B cell (primary cell): ENCODE results near the gene ATXN2L. TPM values are rescaled to one million over a fixed set of nuclear protein-coding genes. Genes with fewer than 3 reads are reported as not detected.
"Not testable (repeated sequence)": the region's sequence is repeated elsewhere in the genome, so short reads cannot be mapped to it uniquely, and the experiment has no call there.

Experiments
- ATAC-seq: fragments of 200-7000 bp; cut with Tn5 transposase; one replicate; pipeline ENCODE4 v1.10.0; 2021; ENCODE audit warnings: low read depth, mild to moderate bottlenecking, moderate number of reproducible peaks, moderate library complexity
- CTCF ChIA-PET: fragments of 350-600 bp; sonication (Branson Sonifier 250); formaldehyde crosslinking; loops from one replicate; lab custom pipeline; 2021; ENCODE audit warnings: antibody characterized with exemption, inconsistent platforms; lab: Charles Lee
- POLR2A ChIA-PET: fragments of 350-600 bp; sonication (Branson Sonifier 250); formaldehyde crosslinking; loops from one replicate; lab custom pipeline; 2021; ENCODE audit warnings: antibody characterized with exemption; lab: Charles Lee
- DNase-seq: peaks from one replicate; pipeline ENCODE4 v3.0.0; 2013
- H2AFZ ChIP-seq: 2 replicates; pipeline ENCODE4 v1.6.1; 2012; ENCODE audit warnings: mild to moderate bottlenecking, low read depth, low read length; ENCODE audit not compliant: insufficient read depth, poor library complexity, severe bottlenecking
- H3K27ac ChIP-seq, 2 donors: 1 replicate in 1 of 2; 2 replicates in 1 of 2; pipeline ENCODE4 v1.5.1; 2012 to 2013; ENCODE audit warnings: low read length in 2 of 2, mild to moderate bottlenecking in 2 of 2, moderate library complexity in 1 of 2
- H3K27me3 ChIP-seq, 4 experiments: fragments of 200-600 bp in 1 of 4; sonication (generic) in 1 of 4; replicated peaks in 1 of 4; 1 replicate in 2 of 4; 2 replicates in 2 of 4; pipeline versions ENCODE4 v1.6.1 to v1.7.0; 2013 to 2016; ENCODE audit warnings: low read length in 3 of 4, mild to moderate bottlenecking in 2 of 4, mixed read lengths in 1 of 4, moderate library complexity in 1 of 4; ENCODE audit not compliant: insufficient read depth in 4 of 4, control insufficient read depth in 3 of 4; ENCODE audit errors: control extremely low read depth in 1 of 4
- H3K36me3 ChIP-seq, 2 experiments: replicated peaks in 1 of 2; 1 replicate in 1 of 2; 2 replicates in 1 of 2; pipeline versions ENCODE4 v1.6.1 to v1.7.1; 2013; ENCODE audit warnings: low read length in 1 of 2; ENCODE audit not compliant: insufficient read depth in 2 of 2, control insufficient read depth in 1 of 2; ENCODE audit errors: control extremely low read depth in 1 of 2, extremely low read depth in 1 of 2
- H3K4me1 ChIP-seq, 2 donors: fragments of 200-600 bp in 1 of 2; sonication (generic) in 1 of 2; 1 replicate in 1 of 2; 2 replicates in 1 of 2; pipeline versions ENCODE4 v1.5.1 to v1.6.1; 2013 to 2017; ENCODE audit warnings: low read length in 2 of 2; ENCODE audit not compliant: control insufficient read depth in 2 of 2, insufficient read depth in 2 of 2
- H3K4me2 ChIP-seq: replicated peaks from 2 replicates; pipeline ENCODE3; 2012; ENCODE audit warnings: mild to moderate bottlenecking, low read depth, low read length; ENCODE audit not compliant: poor library complexity, severe bottlenecking
- H3K4me3 ChIP-seq, 5 experiments: fragments of 200-600 bp in 1 of 5; sonication (generic) in 1 of 5; 1 replicate in 3 of 5; 2 replicates in 2 of 5; pipeline versions ENCODE4 v1.5.1 to v1.7.0; 2011 to 2016; ENCODE audit warnings: low read length in 4 of 5, mild to moderate bottlenecking in 4 of 5, low read depth in 2 of 5, control low read depth in 1 of 5, moderate library complexity in 1 of 5; ENCODE audit not compliant: insufficient read depth in 1 of 5; ENCODE audit errors: control extremely low read depth in 1 of 5, extremely low read depth in 1 of 5
- H3K79me2 ChIP-seq: fragments of 200-600 bp; sonication (generic); one replicate; pipeline ENCODE4 v1.6.0; 2016; ENCODE audit warnings: low read length; ENCODE audit not compliant: control insufficient read depth, insufficient read depth
- H3K9ac ChIP-seq: fragments of 200-600 bp; sonication (generic); 2 replicates; pipeline ENCODE4 v1.6.1; 2017; ENCODE audit warnings: mild to moderate bottlenecking, low read length, moderate library complexity
- H3K9me3 ChIP-seq, 3 donors: one replicate each; pipeline versions ENCODE4 v1.6.1 to v1.7.1; 2013; ENCODE audit warnings: low read length in 2 of 3; ENCODE audit not compliant: control insufficient read depth in 2 of 3, insufficient read depth in 1 of 3; ENCODE audit errors: control extremely low read depth in 1 of 3
- H4K20me1 ChIP-seq: 2 replicates; pipeline ENCODE4 v1.6.0; 2012; ENCODE audit warnings: mild to moderate bottlenecking, low read length; ENCODE audit not compliant: insufficient read depth, control insufficient read depth, poor library complexity, severe bottlenecking
- H3K27ac Mint-ChIP-seq: one replicate; pipeline ENCODE4 v1.8.0; 2021; ENCODE audit warnings: mixed read lengths
- H3K27me3 Mint-ChIP-seq: one replicate; pipeline ENCODE4 v1.8.0; 2021; ENCODE audit warnings: mixed read lengths
- H3K4me1 Mint-ChIP-seq: one replicate; pipeline ENCODE4 v1.8.0; 2021; ENCODE audit warnings: mixed read lengths
- H3K4me3 Mint-ChIP-seq: one replicate; pipeline ENCODE4 v1.8.0; 2021; ENCODE audit warnings: mixed read lengths
- H3K9me3 Mint-ChIP-seq: one replicate; pipeline ENCODE4 v1.8.0; 2022; ENCODE audit warnings: mixed read lengths; ENCODE audit not compliant: insufficient read depth
- CTCF ChIP-seq: fragments of 200-600 bp; IDR thresholded peaks from one replicate; pipeline ENCODE4 v1.8.0; 2022; ENCODE audit warnings: antibody characterized with exemption, mild to moderate bottlenecking
- EZH2 ChIP-seq: IDR thresholded peaks from 2 replicates; pipeline ENCODE4 v1.6.1; 2012; ENCODE audit warnings: borderline replicate concordance, low read depth, mild to moderate bottlenecking, moderate library complexity, low read length; ENCODE audit not compliant: insufficient read depth, poor library complexity, severe bottlenecking
- WGBS: methylation state at CpG from one replicate; pipeline ENCODE4 v1.1.5; 2013; ENCODE audit warnings: missing lambda C conversion rate; ENCODE audit not compliant: insufficient coverage; 5-methylcytosine and 5-hydroxymethylcytosine counted together
- intact Hi-C: fragments of 100-400 bp; cut with micrococcal nuclease; formaldehyde crosslinking; loops from one replicate; pipeline ENCODE4 v1.10.0; 2022
- polyA plus RNA-seq: library from polyadenylated mRNA; depleted of rRNA; stranded (reverse); fragments of >200 nt; gene quantifications from 2 replicates; pipeline ENCODE4 v1.2.3, GENCODE V29; 2012
- total RNA-seq, 2 donors: library from RNA; stranded (reverse); fragments of 120-200 nt in 1 of 2; gene quantifications; 1 replicate in 1 of 2; 2 replicates in 1 of 2; pipeline versions ENCODE4 v1.2.3 to v1.2.4, GENCODE V29; 2013 to 2022

The ATXN2L gene
- total and polyA plus RNA-seq, 2 donors (not counting 1 experiment from before 2014, with no cell fraction given), result 157 to 289 TPM

- ATAC-seq (no peak), DNase-seq (no peak)
- H3K4me3 ChIP-seq, result no peak overlapping the region
- H2AFZ ChIP-seq, result no peak overlapping the region
- 83% methylated on average over 2 of the region's 13 CpGs for WGBS
- peaks cover 28% of the 10 kb centered on the region for H4K20me1 ChIP-seq
- Mint-ChIP-seq H3K27ac (no peak overlapping the region), H3K4me1 (peaks cover 28% of the 10 kb centered on the region), H3K4me3 (no peak overlapping the region), H3K9me3 (no peaks in the 10 kb centered on the region), H3K27me3 (no peaks in the 10 kb centered on the region)
- peaks cover 2 to 36% of the 10 kb centered on the region in 2 experiments for H3K36me3 ChIP-seq
- H3K27ac ChIP-seq, result no peak overlapping the region
- H3K9ac ChIP-seq, result no peak overlapping the region
- no peak for TF ChIP-seq EZH2
- TF ChIP-seq CTCF, result no peak
- no peaks in the 10 kb centered on the region for H3K27me3 ChIP-seq
- H3K4me2 ChIP-seq, result no peak overlapping the region
- POLR2A ChIA-PET, result no interaction called here
- CTCF ChIA-PET, result interaction anchor here (1.1 kb wide), 1 partner anchor 78 kb away, joined by 3 read pairs; no protein-coding TSS in a partner anchor
- H3K9me3 ChIP-seq, result no peaks in the 10 kb centered on the region
- H3K4me1 ChIP-seq, result peaks cover 5 to 24% of the 10 kb centered on the region in 2 donors
- H3K79me2 ChIP-seq, result peaks cover 4% of the 10 kb centered on the region
- intact Hi-C loops, result no loop called here
These were observed 44.4 kb downstream of the ATXN2L start for GRCh38 chr16:28867241-28867640.

- DNase-seq, H3K4me3 Mint-ChIP-seq, H3K9ac ChIP-seq, H3K79me2 ChIP-seq, H3K27me3 Mint-ChIP-seq, intact Hi-C loops, H3K27ac Mint-ChIP-seq, H3K27me3 ChIP-seq, H3K9me3 Mint-ChIP-seq, H3K27ac ChIP-seq, H3K4me2 ChIP-seq, H2AFZ ChIP-seq, H3K4me3 ChIP-seq, H3K9me3 ChIP-seq, POLR2A ChIA-PET, ATAC-seq: not testable (repeated sequence)
- CTCF ChIA-PET, result interaction anchor here (1.1 kb wide), 1 partner anchor 77 kb away, joined by 3 read pairs; no protein-coding TSS in a partner anchor
- Histone ChIP-seq H3K4me1 (peaks cover 5 to 20% of the 10 kb centered on the region in 2 donors), H4K20me1 (peaks cover 29% of the 10 kb centered on the region), H3K36me3 (peaks cover 2 to 36% of the 10 kb centered on the region in 2 experiments)
- H3K4me1 Mint-ChIP-seq, result peaks cover 28% of the 10 kb centered on the region
- 98% methylated on average over 8 of the region's 9 CpGs for WGBS
These were observed 44.8 kb downstream of the ATXN2L start for GRCh38 chr16:28867646-28868045.
